Stimulated activated CD4-positive, alpha-beta T cell treated with anti-CD3 and anti-CD28 coated beads, Interleukin-1b, Interleukin-23, amount 100 ng/mL, for 1 hour (primary cell): ENCODE data around the gene PRRC2B.

Source experiments
- DNase-seq, 2 donors: peaks; one replicate each; pipeline ENCODE4 v3.0.0-alpha.2; 2020; ENCODE audit warnings: low read depth in 2 of 2

Gene PRRC2B

GRCh38 chr9:131407717-131408195 lies 13.9 kb downstream of the PRRC2B start:
- no peak for DNase-seq

- DNase-seq, result no peak
These were observed 15.6 kb downstream of the PRRC2B start for GRCh38 chr9:131409458-131409992.

- DNase-seq, result no peak
These were observed 16.2 kb downstream of the PRRC2B start for GRCh38 chr9:131410044-131410491.

GRCh38 chr9:131411719-131412681 lies 18.1 kb downstream of the PRRC2B start:
- DNase-seq, result no peak

GRCh38 chr9:131416509-131416908 lies 22.6 kb downstream of the PRRC2B start:
- no peak for DNase-seq

GRCh38 chr9:131417264-131418142 lies 23.6 kb downstream of the PRRC2B start:
- no peak for DNase-seq

- DNase-seq, result no peak
These were observed 24.5 kb downstream of the PRRC2B start for GRCh38 chr9:131418143-131419025.

GRCh38 chr9:131419026-131419614 lies 25.2 kb downstream of the PRRC2B start:
- DNase-seq, result no peak

GRCh38 chr9:131419716-131420115 lies 25.8 kb downstream of the PRRC2B start:
- DNase-seq, result no peak

GRCh38 chr9:131420980-131421624 lies 27.2 kb downstream of the PRRC2B start:
- DNase-seq, result no peak

GRCh38 chr9:131421691-131422090 lies 27.8 kb downstream of the PRRC2B start:
- DNase-seq, result no peak

- DNase-seq, result no peak
These were observed 28.4 kb downstream of the PRRC2B start for GRCh38 chr9:131422241-131422792.

GRCh38 chr9:131423171-131423581 lies 29.3 kb downstream of the PRRC2B start:
- DNase-seq, result no peak

- no peak for DNase-seq
These were observed 32.7 kb downstream of the PRRC2B start for GRCh38 chr9:131426545-131426944.

- DNase-seq, result no peak
These were observed 35.5 kb downstream of the PRRC2B start for GRCh38 chr9:131429121-131430012.

GRCh38 chr9:131432050-131432449 lies 38.2 kb downstream of the PRRC2B start:
- no peak for DNase-seq

- DNase-seq, result no peak
These were observed 38.9 kb downstream of the PRRC2B start for GRCh38 chr9:131432597-131433301.

GRCh38 chr9:131433302-131433854 lies 39.5 kb downstream of the PRRC2B start:
- no peak for DNase-seq
